GM23248 (cell line): ENCODE results near the gene AGA. TPM values are rescaled to one million over a fixed set of nuclear protein-coding genes. Genes with fewer than 3 reads are reported as not detected.

Experiments used
- DNase-seq: peaks from one replicate; pipeline ENCODE4 v3.0.0-alpha.2; 2015
- H2AFZ ChIP-seq: fragments of 200-600 bp; sonication (generic); 2 replicates; pipeline ENCODE4 v1.6.1; 2016; ENCODE audit warnings: antibody characterized with exemption
- H3F3A ChIP-seq: fragments of 200-600 bp; sonication (generic); 2 replicates; pipeline ENCODE4 v1.6.1; 2016; ENCODE audit warnings: mild to moderate bottlenecking, antibody characterized with exemption, mixed run types; ENCODE audit not compliant: insufficient read depth
- H3K27ac ChIP-seq: fragments of 200-600 bp; sonication (generic); 2 replicates; pipeline ENCODE4 v1.5.1; 2016; ENCODE audit warnings: mild to moderate bottlenecking
- H3K27me3 ChIP-seq: fragments of 200-600 bp; sonication (generic); replicated peaks from 2 replicates; pipeline ENCODE4 v1.6.1; 2016; ENCODE audit warnings: mild to moderate bottlenecking; ENCODE audit not compliant: insufficient read depth
- H3K36me3 ChIP-seq: fragments of 200-600 bp; sonication (generic); 2 replicates; pipeline ENCODE4 v1.6.1; 2016; ENCODE audit warnings: low read depth, mild to moderate bottlenecking
- H3K4me1 ChIP-seq: fragments of 200-600 bp; sonication (generic); 2 replicates; pipeline ENCODE4 v1.6.1; 2016; ENCODE audit warnings: mild to moderate bottlenecking; ENCODE audit not compliant: insufficient read depth
- H3K4me2 ChIP-seq: fragments of 200-600 bp; sonication (generic); one replicate; pipeline ENCODE4 v1.6.1; 2016; ENCODE audit warnings: mild to moderate bottlenecking; ENCODE audit not compliant: unreplicated experiment
- H3K4me3 ChIP-seq: fragments of 200-600 bp; sonication (generic); 2 replicates; pipeline ENCODE4 v1.5.1; 2016; ENCODE audit warnings: mild to moderate bottlenecking
- H3K79me2 ChIP-seq: fragments of 200-600 bp; sonication (generic); 2 replicates; pipeline ENCODE4 v1.6.1; 2016; ENCODE audit warnings: mild to moderate bottlenecking; ENCODE audit not compliant: insufficient read depth
- H3K9ac ChIP-seq: fragments of 200-600 bp; sonication (generic); 2 replicates; pipeline ENCODE4 v1.6.1; 2016; ENCODE audit warnings: mild to moderate bottlenecking
- H3K9me2 ChIP-seq: fragments of 200-600 bp; sonication (generic); 2 replicates; pipeline ENCODE4 v1.6.1; 2016; ENCODE audit warnings: mixed run types, mild to moderate bottlenecking, moderate library complexity; ENCODE audit not compliant: insufficient read depth
- H3K9me3 ChIP-seq: fragments of 200-600 bp; sonication (generic); one replicate; pipeline ENCODE4 v1.6.1; 2017; ENCODE audit warnings: low read depth
- H4K20me1 ChIP-seq: fragments of 200-600 bp; sonication (generic); 2 replicates; pipeline ENCODE4 v1.6.0; 2016; ENCODE audit not compliant: insufficient read depth
- EZH2 ChIP-seq: fragments of 200-600 bp; sonication (generic); IDR thresholded peaks from 2 replicates; pipeline ENCODE4 v1.6.1; 2018; ENCODE audit warnings: antibody characterized with exemption, mild to moderate bottlenecking; ENCODE audit not compliant: insufficient read depth, poor library complexity, severe bottlenecking
- EZH2phosphoT487 ChIP-seq: fragments of 200-600 bp; sonication (generic); IDR thresholded peaks from 2 replicates; pipeline ENCODE4 v1.6.1; 2018; ENCODE audit warnings: antibody characterized with exemption, moderate library complexity, mild to moderate bottlenecking, low read depth; ENCODE audit not compliant: insufficient read depth
- WGBS, 2 experiments: methylation state at CpG; one replicate each; pipeline ENCODE4 v1.1.6; 2015 to 2017; ENCODE audit warnings: low lambda C conversion rate in 2 of 2, low coverage in 1 of 2; ENCODE audit errors: missing lambda C conversion rate in 2 of 2; 5-methylcytosine and 5-hydroxymethylcytosine counted together
- in situ Hi-C: fragments of 300-500 bp; cut with MboI; formaldehyde crosslinking; loops from 2 replicates; pipeline ENCODE4 v1.15.0; 2020
- polyA plus RNA-seq: library from polyadenylated mRNA; unstranded; fragments of >200 nt; fragmentation: Nextera tagmentation; extraction: Ambion mirVana; gene quantifications from 2 replicates; pipeline ENCODE4 v1.2.1, GENCODE V29; 2016
- total RNA-seq: library from RNA; depleted of rRNA; stranded (reverse); fragments of >200 nt; shearing (Covaris generic); gene quantifications from 2 replicates; pipeline ENCODE4 v1.2.3, GENCODE V29; 2014

The AGA gene
- total and polyA plus RNA-seq, 2 experiments from 2014 or later: 45.9 to 60.2 TPM

GRCh38 chr4:177411996-177412395, 30.2 kb downstream of the AGA start:
- H3K4me1 ChIP-seq: no peaks in the 10 kb centered on the region
- no peak overlapping the region for H3K4me3 ChIP-seq
- no peaks in the 10 kb centered on the region for H4K20me1 ChIP-seq
- H3K9ac ChIP-seq: no peak overlapping the region
- no peak overlapping the region for H3K27ac ChIP-seq
- 47 to 49% methylated on average over 5 of the region's 5 CpGs for WGBS, 2 experiments
- no peaks in the 10 kb centered on the region for H3K27me3 ChIP-seq
- no peak for DNase-seq
- no peaks in the 10 kb centered on the region for H3F3A ChIP-seq
- H3K9me2 ChIP-seq: no peaks in the 10 kb centered on the region
- H3K9me3 ChIP-seq: no peaks in the 10 kb centered on the region
- in situ Hi-C loops: no loop called here
- H3K36me3 ChIP-seq: no peaks in the 10 kb centered on the region
- TF ChIP-seq EZH2 (no peak), EZH2phosphoT487 (no peak)
- H3K4me2 ChIP-seq: no peak overlapping the region
- H2AFZ ChIP-seq: no peak overlapping the region
- no peaks in the 10 kb centered on the region for H3K79me2 ChIP-seq

GRCh38 chr4:177410566-177410965, 31.7 kb downstream of the AGA start:
- no peaks in the 10 kb centered on the region for H3K27me3 ChIP-seq
- no peak overlapping the region for H3K27ac ChIP-seq
- no peaks in the 10 kb centered on the region for H3K79me2 ChIP-seq
- H3K4me2 ChIP-seq: no peak overlapping the region
- H3K9me3 ChIP-seq: no peaks in the 10 kb centered on the region
- no peaks in the 10 kb centered on the region for H4K20me1 ChIP-seq
- no peaks in the 10 kb centered on the region for H3K36me3 ChIP-seq
- H3K4me1 ChIP-seq: no peaks in the 10 kb centered on the region
- H2AFZ ChIP-seq: no peak overlapping the region
- no peak overlapping the region for H3K4me3 ChIP-seq
- DNase-seq: no peak
- no peak overlapping the region for H3K9ac ChIP-seq
- in situ Hi-C loops: no loop called here
- H3K9me2 ChIP-seq: no peaks in the 10 kb centered on the region
- TF ChIP-seq EZH2phosphoT487: no peak
- TF ChIP-seq EZH2: no peak
- no peaks in the 10 kb centered on the region for H3F3A ChIP-seq

- no peak for DNase-seq
- in situ Hi-C loops: no loop called here
- no peaks in the 10 kb centered on the region for H3K79me2 ChIP-seq
- no peak overlapping the region for H3K4me3 ChIP-seq
- no peaks in the 10 kb centered on the region for H3F3A ChIP-seq
- H3K9ac ChIP-seq: no peak overlapping the region
- H3K27me3 ChIP-seq: peaks cover 4% of the 10 kb centered on the region; the same call in 1 of the 2 replicates
- no peaks in the 10 kb centered on the region for H3K36me3 ChIP-seq
- no peak overlapping the region for H3K27ac ChIP-seq
- TF ChIP-seq EZH2 (no peak), EZH2phosphoT487 (no peak)
- H3K9me3 ChIP-seq: no peaks in the 10 kb centered on the region
- H4K20me1 ChIP-seq: no peaks in the 10 kb centered on the region
- H3K4me2 ChIP-seq: no peak overlapping the region
- no peak overlapping the region for H2AFZ ChIP-seq
- H3K9me2 ChIP-seq: no peaks in the 10 kb centered on the region
- no peaks in the 10 kb centered on the region for H3K4me1 ChIP-seq
- WGBS, 2 experiments: 74 to 79% methylated on average over 25 of the region's 25 CpGs
Measured at GRCh38 chr4:177408023-177408422, 34.2 kb downstream of the AGA start.

GRCh38 chr4:177405508-177405907, 36.7 kb downstream of the AGA start:
- H3K79me2 ChIP-seq: no peaks in the 10 kb centered on the region
- WGBS, 2 experiments: 58 to 66% methylated on average over 2 of the region's 2 CpGs
- no peaks in the 10 kb centered on the region for H4K20me1 ChIP-seq
- peaks cover 4% of the 10 kb centered on the region; the same call in 1 of the 2 replicates for H3K27me3 ChIP-seq
- no peak for TF ChIP-seq EZH2
- no peak for TF ChIP-seq EZH2phosphoT487
- H3K9ac ChIP-seq: no peak overlapping the region
- in situ Hi-C loops: no loop called here
- no peak for DNase-seq
- H3K4me2 ChIP-seq: no peak overlapping the region
- H2AFZ ChIP-seq: no peak overlapping the region
- H3K27ac ChIP-seq: no peak overlapping the region
- no peaks in the 10 kb centered on the region for H3F3A ChIP-seq
- H3K9me2 ChIP-seq: no peaks in the 10 kb centered on the region
- H3K4me1 ChIP-seq: no peaks in the 10 kb centered on the region
- no peaks in the 10 kb centered on the region for H3K36me3 ChIP-seq
- H3K9me3 ChIP-seq: no peaks in the 10 kb centered on the region
- H3K4me3 ChIP-seq: no peak overlapping the region

- in situ Hi-C loops: no loop called here
- no peaks in the 10 kb centered on the region for H3K9me2 ChIP-seq
- no peak overlapping the region for H3K27ac ChIP-seq
- no peak overlapping the region for H3K4me2 ChIP-seq
- no peak overlapping the region for H3K4me3 ChIP-seq
- no peaks in the 10 kb centered on the region for H3K36me3 ChIP-seq
- no peak overlapping the region for H3K9ac ChIP-seq
- H2AFZ ChIP-seq: no peak overlapping the region
- H3F3A ChIP-seq: no peaks in the 10 kb centered on the region
- H3K9me3 ChIP-seq: no peaks in the 10 kb centered on the region
- no peak for TF ChIP-seq EZH2phosphoT487
- no peak for TF ChIP-seq EZH2
- no peak for DNase-seq
- H3K4me1 ChIP-seq: no peaks in the 10 kb centered on the region
- 49 to 51% methylated on average over 4 of the region's 4 CpGs for WGBS, 2 experiments
- no peaks in the 10 kb centered on the region for H3K79me2 ChIP-seq
- no peaks in the 10 kb centered on the region for H4K20me1 ChIP-seq
- H3K27me3 ChIP-seq: peaks cover 4% of the 10 kb centered on the region; the same call in 1 of the 2 replicates
Measured at GRCh38 chr4:177404986-177405385, 37.3 kb downstream of the AGA start.
